GM19452 (cell line): ENCODE results near the gene TRPM6.
"Not testable (repeated sequence)": the region's sequence is repeated elsewhere in the genome, so short reads cannot be mapped to it uniquely, and the experiment has no call there.

Experiments
- ATAC-seq: cut with Tn5 transposase; IDR thresholded peaks from one replicate; pipeline ENCODE4 v1.9.1; 2021; ENCODE audit not compliant: unreplicated experiment

The TRPM6 gene

GRCh38 chr9:74858751-74859414 lies 28.8 kb downstream of the TRPM6 start:
- ATAC-seq, result no peak

GRCh38 chr9:74856989-74857388 lies 30.7 kb downstream of the TRPM6 start:
- no peak for ATAC-seq

- ATAC-seq, result no peak
Measured at GRCh38 chr9:74855072-74855471, 32.6 kb downstream of the TRPM6 start.

GRCh38 chr9:74853024-74853423 lies 34.7 kb downstream of the TRPM6 start:
- ATAC-seq, result not testable (repeated sequence)

DNA sequence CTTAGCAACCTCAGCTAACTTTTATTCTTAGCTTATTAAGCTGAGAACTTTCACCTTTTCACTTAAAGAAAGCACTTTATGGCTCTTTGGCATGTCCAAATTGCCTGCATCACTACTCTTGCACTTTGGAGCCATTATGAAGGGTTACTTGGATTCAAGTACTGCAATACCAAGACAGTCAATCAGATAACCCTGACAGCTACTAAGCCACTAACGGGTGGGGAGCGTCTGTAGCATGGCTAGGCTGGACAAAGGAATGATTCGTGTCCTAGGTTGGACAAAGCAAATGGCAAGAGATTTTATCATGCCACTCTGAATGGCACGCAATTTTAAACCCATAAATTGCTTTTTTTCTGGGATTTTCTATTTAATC lies 39.6 kb downstream of the TRPM6 start:
- ATAC-seq, result no peak

DNA sequence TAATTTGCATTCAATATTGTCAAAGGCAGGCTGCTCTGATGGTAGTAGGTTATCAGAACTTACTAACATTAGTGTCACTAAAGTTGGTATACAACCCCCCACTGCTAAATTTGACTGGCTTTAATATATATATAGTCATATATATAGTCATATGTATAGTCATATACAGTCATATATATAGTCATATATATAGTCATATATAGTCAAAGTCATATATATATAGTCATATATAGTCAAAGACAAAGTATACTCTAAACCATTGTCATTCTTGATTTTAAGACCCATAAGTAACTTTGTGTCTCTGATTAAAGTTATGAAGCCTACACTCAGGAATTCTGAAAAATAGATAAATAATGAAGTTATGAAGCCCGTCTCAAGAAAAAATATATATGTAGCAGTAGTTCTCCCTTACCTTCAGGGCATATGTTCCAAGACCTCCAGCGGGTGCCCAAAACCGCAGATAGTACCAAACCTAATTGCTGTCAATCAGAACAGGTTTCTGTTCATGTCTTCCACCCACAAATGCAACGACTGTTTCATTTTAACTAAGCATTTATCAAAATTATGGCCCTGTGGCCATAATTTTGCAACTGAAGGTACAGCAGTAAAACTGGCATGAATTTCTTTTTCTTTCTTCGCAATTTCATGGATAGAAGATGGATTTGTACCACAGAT lies 40.1 kb downstream of the TRPM6 start:
- ATAC-seq, result no peak

DNA sequence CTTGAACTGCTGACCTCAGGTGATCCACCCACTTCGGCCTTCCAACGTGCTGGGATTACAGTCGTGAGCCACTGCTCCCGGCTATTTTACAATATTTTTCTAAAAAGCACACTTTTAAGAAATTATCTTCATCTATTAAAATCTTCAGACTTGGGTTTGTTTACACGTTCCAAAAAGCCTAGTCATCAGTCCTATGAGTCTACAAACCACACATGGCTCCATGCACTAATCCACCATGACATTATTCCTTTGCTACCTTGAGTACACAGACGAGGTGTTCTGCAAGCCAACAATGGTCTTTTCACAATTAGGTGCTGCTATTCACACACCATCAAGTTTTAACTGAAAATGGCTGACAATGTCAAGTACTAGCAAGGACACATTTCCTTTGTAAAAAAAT lies 41.0 kb downstream of the TRPM6 start:
- ATAC-seq, result no peak

DNA sequence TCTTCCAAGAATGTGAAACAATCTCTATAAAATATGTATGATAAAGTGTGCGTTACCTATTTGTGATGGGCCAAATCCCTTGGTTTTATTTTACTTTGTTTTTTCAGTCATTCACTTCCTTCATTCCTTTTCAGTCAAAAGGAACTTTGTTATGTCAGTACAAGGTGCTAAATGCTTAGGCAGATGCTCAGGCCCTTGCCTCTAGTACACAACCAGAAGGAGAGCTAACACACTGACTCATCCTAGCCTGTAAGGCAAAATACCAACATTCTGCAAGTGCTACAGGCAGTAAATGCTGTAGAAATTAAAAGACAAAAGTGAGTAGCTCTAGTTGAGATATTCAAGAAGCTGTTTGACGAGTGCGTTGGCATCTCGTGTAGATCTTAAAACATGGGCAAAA lies 49.4 kb downstream of the TRPM6 start:
- no peak for ATAC-seq

GRCh38 chr9:74824654-74825053 lies 63.1 kb downstream of the TRPM6 start:
- ATAC-seq, result no peak

DNA sequence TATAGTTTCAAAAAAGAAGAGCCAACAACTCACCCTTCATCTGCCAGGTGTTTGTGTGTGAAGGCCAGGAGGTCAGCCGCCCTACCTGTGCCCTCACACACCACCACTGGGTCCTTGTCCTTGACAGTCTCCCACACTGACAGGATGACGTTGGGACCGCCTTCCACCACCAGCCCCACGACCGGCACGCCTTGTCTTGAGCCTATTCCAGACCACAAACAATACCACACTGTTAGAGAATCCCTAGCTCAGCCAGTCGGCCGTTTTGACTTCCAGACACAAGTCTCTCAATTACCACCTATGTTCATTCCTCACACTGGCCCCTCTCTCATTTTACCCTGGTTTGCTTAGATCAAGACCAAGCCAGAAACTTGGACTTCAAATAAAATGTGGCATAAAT lies 66.1 kb downstream of the TRPM6 start:
- no peak for ATAC-seq

DNA sequence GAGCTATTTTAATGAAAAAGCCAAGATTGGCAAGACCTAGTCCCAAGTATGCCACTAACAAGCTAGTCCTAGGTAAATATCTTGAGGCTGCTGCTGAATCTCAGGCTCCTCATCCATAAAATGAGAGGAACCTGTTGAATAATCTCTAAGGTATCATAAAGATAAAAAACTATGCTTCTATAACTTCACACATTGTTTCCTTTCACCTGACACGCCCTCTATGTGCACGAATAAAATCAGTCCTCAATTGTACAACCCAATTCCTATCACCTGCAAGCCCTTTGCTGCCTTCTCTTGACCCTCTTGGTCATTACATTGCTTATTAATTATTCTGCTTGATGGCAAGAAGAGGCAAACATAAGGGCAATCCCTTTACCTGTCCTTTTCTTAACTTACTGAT lies 69.9 kb downstream of the TRPM6 start:
- no peak for ATAC-seq

GRCh38 chr9:74817281-74817810 lies 70.4 kb downstream of the TRPM6 start:
- no peak for ATAC-seq

DNA sequence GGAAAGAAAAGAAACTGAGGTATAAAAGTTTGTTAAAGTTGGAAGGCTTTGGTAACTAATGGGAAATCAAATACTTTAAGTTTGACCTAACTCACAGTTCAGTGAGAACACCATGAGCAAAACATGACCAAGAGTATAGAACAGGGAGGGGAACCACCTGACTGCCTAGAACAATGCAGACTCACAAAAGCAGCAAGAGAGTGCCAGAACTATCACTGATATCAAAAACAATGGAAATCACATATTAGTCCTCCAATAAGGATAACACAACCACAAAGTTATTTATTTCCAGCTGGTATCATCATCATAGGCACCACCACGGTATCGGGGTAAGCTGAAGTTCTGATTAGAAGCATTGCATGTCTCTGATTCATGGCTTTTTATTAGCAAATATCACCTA lies 77.5 kb downstream of the TRPM6 start:
- ATAC-seq, result no peak

DNA sequence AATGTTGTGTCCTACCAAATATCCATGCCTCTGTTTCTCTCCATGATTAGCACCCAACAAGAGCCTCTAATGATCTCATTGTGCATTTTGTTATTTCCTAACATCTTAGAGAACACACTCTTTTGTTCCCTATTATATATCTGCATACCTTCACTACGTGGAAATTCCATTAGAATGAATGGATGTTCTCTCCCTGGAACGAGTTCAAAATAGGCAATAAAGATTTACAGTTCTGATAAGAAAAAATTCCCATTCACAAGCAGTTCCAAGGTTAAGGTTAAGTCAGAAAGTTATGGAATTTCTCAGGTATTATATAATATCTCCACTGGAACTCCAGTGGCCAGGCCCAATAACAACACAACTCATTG lies 83.7 kb downstream of the TRPM6 start:
- ATAC-seq, result no peak

DNA sequence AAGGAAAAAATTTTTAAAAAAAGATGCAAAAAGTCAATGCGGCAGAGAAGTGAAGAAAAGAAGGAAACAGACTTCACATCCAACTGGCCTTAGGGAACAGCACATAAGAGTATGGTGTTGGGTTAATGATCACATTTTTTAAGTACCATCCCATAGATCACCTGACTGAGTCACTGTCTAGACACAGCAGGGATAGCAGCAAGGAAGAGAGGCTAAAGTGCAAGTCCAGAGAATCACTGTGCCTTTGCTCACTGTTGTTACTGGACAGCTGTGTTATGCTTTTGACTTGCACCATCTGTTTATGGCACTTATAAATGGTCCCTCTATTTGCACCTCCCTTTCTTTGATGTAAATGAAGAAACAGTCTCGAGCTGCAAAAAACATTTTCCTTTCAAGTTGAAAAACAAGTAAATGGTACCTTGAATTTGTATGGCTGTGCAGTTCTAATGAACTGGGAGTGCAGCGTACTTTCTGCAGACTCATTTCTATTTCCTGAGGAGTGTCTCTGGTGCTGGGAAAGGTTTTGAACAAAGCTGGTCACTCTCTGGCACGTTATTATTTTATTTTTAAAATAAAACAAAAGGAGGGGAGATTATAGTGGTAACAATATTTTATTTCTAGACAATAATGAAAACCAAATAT lies 84.2 kb downstream of the TRPM6 start:
- ATAC-seq, result no peak

DNA sequence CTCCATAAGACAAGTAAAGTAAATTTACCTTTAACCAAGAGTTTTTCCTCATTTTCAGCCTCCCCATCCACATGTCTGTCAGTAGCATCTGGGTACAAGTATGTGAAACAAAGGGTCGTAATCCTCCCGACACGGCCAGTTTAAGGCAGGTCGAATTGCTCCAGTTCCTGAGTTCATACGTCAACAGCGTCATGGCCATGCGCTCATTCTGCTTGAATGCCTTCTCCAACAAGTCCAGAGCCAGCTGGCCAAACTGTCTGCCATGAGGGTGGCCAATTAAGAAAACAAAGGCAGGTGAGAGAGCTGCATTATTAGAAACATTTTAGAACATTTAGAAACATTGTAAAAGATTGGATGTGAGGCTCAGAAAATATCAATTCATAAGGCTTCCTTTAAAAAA lies 87.5 kb downstream of the TRPM6 start:
- ATAC-seq, result no peak

GRCh38 chr9:74795803-74796202 lies 91.9 kb downstream of the TRPM6 start:
- no peak for ATAC-seq

GRCh38 chr9:74795081-74795480 lies 92.6 kb downstream of the TRPM6 start:
- ATAC-seq, result no peak

GRCh38 chr9:74784506-74784905 lies 103.2 kb downstream of the TRPM6 start:
- no peak for ATAC-seq

DNA sequence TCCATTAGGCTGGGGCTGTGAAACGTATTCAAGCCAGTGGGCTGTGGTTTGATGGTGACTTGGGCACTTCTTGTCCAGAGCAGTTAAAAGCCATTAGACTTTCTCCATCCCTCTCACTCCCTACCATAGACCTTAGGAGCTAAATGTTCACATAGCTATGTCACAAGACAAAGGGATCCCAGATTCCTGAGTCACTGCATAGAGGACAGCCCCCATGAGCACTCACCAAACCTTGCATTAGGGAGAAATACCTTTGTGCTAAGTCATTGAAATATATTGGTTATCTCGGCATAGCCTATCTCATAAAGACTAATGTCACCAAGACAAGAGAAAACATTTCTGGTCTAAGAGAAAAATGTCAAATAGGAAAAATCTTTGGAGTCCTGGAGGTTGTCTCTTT lies 104.3 kb downstream of the TRPM6 start:
- no peak for ATAC-seq

DNA sequence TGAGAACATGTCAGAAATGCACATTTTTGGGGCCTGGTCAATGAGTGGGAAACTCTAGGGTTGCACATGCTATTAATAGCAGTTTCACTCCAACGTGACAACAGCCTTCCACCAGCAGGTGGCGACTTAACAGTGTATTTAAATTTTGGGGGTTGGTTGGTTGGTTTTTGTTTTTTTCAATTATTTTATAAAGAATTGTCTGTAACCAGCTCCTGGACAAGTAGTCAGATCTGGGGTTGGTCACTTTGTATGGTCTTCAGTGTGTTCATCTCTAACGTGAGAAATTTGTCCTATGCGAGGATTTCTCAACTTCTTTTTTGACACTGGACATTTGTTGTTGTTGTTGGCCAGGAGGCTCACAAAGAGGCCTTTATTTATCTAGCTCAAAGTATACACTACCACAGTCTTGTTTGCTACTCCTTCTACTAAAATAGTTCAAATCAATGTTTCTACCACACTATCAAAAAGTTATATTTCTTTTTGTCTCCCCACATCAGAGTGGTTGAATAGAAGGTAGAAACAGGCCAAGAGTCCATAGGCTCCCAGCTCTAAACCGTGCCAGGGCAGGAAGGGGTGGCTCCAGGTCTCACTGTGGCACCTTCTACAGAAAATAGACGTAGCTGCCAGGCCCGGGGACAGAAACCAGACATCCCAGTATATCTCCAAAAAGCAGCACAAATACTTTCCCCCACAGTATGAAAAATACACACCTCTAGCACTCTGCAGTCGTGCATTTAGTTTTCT lies 110.4 kb downstream of the TRPM6 start:
- ATAC-seq, result no peak

GRCh38 chr9:74775396-74775795 lies 112.3 kb downstream of the TRPM6 start:
- no peak for ATAC-seq
